Bronchial epithelial cell (primary cell): ENCODE data around the gene SETD1B. TPM values are rescaled to one million over a fixed set of nuclear protein-coding genes. Genes with fewer than 3 reads are reported as not detected.

Experiments used
- DNase-seq: peaks from one replicate; pipeline ENCODE4 v3.0.0-alpha.2; 2010; ENCODE audit warnings: low read depth
- FAIRE-seq: peaks from 2 replicates; lab custom pipeline; 2011; peaks lifted over from hg19 to GRCh38; lab: Jason Lieb, UNC
- H3K27me3 ChIP-seq: 2 replicates; pipeline ENCODE4 v1.5.1; 2011; ENCODE audit warnings: low read length; ENCODE audit not compliant: control insufficient read depth, insufficient read depth
- H3K36me3 ChIP-seq: 2 replicates; pipeline ENCODE4 v1.5.1; 2011; ENCODE audit warnings: low read length; ENCODE audit not compliant: control insufficient read depth, insufficient read depth
- H3K4me3 ChIP-seq: 2 replicates; pipeline ENCODE4 v1.5.1; 2011; ENCODE audit warnings: mild to moderate bottlenecking, low read depth, low read length, control low read depth
- total RNA-seq: library from RNA; depleted of rRNA; stranded (reverse); fragments of >200 nt; gene quantifications from 2 replicates; pipeline ENCODE4 v1.2.1, GENCODE V29; 2014
- TF ChIP-seq, protein P1 (sequence below): IDR thresholded peaks from 2 replicates; pipeline ENCODE4 v1.5.1; 2011; ENCODE audit warnings: mild to moderate bottlenecking, moderate library complexity, low read length, control low read depth, inconsistent platforms; ENCODE audit not compliant: insufficient read depth, severe bottlenecking

The SETD1B gene
- total RNA-seq, 1 donor from 2014 or later, result 1.8 TPM

- Histone ChIP-seq H3K27me3 (no peaks in the 10 kb centered on the region), H3K36me3 (no peaks in the 10 kb centered on the region), H3K4me3 (no peak overlapping the region)
- no peak for DNase-seq
- TF ChIP-seq, protein P1, sequence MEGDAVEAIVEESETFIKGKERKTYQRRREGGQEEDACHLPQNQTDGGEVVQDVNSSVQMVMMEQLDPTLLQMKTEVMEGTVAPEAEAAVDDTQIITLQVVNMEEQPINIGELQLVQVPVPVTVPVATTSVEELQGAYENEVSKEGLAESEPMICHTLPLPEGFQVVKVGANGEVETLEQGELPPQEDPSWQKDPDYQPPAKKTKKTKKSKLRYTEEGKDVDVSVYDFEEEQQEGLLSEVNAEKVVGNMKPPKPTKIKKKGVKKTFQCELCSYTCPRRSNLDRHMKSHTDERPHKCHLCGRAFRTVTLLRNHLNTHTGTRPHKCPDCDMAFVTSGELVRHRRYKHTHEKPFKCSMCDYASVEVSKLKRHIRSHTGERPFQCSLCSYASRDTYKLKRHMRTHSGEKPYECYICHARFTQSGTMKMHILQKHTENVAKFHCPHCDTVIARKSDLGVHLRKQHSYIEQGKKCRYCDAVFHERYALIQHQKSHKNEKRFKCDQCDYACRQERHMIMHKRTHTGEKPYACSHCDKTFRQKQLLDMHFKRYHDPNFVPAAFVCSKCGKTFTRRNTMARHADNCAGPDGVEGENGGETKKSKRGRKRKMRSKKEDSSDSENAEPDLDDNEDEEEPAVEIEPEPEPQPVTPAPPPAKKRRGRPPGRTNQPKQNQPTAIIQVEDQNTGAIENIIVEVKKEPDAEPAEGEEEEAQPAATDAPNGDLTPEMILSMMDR, result no peak
- FAIRE-seq, result no peak
Measured at GRCh38 chr12:121837680-121838079, 33.9 kb downstream of the SETD1B start.

GRCh38 chr12:121838126-121838525 lies 34.3 kb downstream of the SETD1B start:
- H3K27me3 ChIP-seq, result no peaks in the 10 kb centered on the region
- TF ChIP-seq, protein P1, result no peak
- H3K4me3 ChIP-seq, result no peak overlapping the region
- FAIRE-seq (no peak), DNase-seq (peak; percentile 46)
- H3K36me3 ChIP-seq, result no peaks in the 10 kb centered on the region

- DNase-seq (peak; percentile 91), FAIRE-seq (no peak)
- TF ChIP-seq, protein P1, result peak; percentile 22
- H3K27me3 ChIP-seq, result no peaks in the 10 kb centered on the region
- no peaks in the 10 kb centered on the region for H3K36me3 ChIP-seq
- H3K4me3 ChIP-seq, result peak overlapping the region; percentile 67
Measured at GRCh38 chr12:121839106-121839992, 35.5 kb downstream of the SETD1B start.

GRCh38 chr12:121839993-121840761 lies 36.4 kb downstream of the SETD1B start:
- Histone ChIP-seq H3K27me3 (no peaks in the 10 kb centered on the region), H3K36me3 (no peaks in the 10 kb centered on the region), H3K4me3 (peak overlapping the region; percentile 67)
- FAIRE-seq (no peak), DNase-seq (no peak)
- TF ChIP-seq, protein P1, result no peak

- DNase-seq, result no peak
Measured at GRCh38 chr12:121843236-121843982, 39.6 kb downstream of the SETD1B start.

More at GRCh38 chr12:121843236-121843982, 39.6 kb downstream of the SETD1B start:
- FAIRE-seq, result no peak
- TF ChIP-seq, protein P1, result no peak
- H3K36me3 ChIP-seq, result no peaks in the 10 kb centered on the region
- H3K27me3 ChIP-seq, result no peaks in the 10 kb centered on the region
- no peak overlapping the region for H3K4me3 ChIP-seq
